Duodenal mucosa (tissue), 2 donors: ENCODE measurements around the gene DCC.

Experiments used
- H3K27ac ChIP-seq: one replicate; pipeline ENCODE4 v1.7.0; 2013; ENCODE audit warnings: low read depth, low read length
- H3K27me3 ChIP-seq, 2 donors: one replicate each; pipeline ENCODE4 v1.7.0; 2013; ENCODE audit warnings: low read length in 2 of 2, control low read depth in 1 of 2; ENCODE audit not compliant: insufficient read depth in 2 of 2, control insufficient read depth in 1 of 2
- H3K36me3 ChIP-seq, 2 donors: one replicate each; pipeline ENCODE4 v1.7.0; 2013; ENCODE audit warnings: low read length in 2 of 2, control low read depth in 1 of 2; ENCODE audit not compliant: insufficient read depth in 2 of 2, control insufficient read depth in 1 of 2
- H3K4me1 ChIP-seq, 2 donors: one replicate each; pipeline ENCODE4 v1.7.0; 2013; ENCODE audit warnings: low read length in 2 of 2, control low read depth in 1 of 2; ENCODE audit not compliant: insufficient read depth in 2 of 2, control insufficient read depth in 1 of 2
- H3K4me3 ChIP-seq, 2 donors: one replicate each; pipeline ENCODE4 v1.7.0; 2013; ENCODE audit warnings: low read length in 2 of 2, low read depth in 1 of 2
- H3K9ac ChIP-seq, 2 donors: one replicate each; pipeline ENCODE4 v1.7.0; 2013; ENCODE audit warnings: low read length in 2 of 2, low read depth in 1 of 2
- H3K9me3 ChIP-seq, 2 donors: one replicate each; pipeline ENCODE4 v1.7.0; 2013; ENCODE audit warnings: low read length in 2 of 2, control low read depth in 1 of 2; ENCODE audit not compliant: control insufficient read depth in 1 of 2

The DCC gene, protein sequence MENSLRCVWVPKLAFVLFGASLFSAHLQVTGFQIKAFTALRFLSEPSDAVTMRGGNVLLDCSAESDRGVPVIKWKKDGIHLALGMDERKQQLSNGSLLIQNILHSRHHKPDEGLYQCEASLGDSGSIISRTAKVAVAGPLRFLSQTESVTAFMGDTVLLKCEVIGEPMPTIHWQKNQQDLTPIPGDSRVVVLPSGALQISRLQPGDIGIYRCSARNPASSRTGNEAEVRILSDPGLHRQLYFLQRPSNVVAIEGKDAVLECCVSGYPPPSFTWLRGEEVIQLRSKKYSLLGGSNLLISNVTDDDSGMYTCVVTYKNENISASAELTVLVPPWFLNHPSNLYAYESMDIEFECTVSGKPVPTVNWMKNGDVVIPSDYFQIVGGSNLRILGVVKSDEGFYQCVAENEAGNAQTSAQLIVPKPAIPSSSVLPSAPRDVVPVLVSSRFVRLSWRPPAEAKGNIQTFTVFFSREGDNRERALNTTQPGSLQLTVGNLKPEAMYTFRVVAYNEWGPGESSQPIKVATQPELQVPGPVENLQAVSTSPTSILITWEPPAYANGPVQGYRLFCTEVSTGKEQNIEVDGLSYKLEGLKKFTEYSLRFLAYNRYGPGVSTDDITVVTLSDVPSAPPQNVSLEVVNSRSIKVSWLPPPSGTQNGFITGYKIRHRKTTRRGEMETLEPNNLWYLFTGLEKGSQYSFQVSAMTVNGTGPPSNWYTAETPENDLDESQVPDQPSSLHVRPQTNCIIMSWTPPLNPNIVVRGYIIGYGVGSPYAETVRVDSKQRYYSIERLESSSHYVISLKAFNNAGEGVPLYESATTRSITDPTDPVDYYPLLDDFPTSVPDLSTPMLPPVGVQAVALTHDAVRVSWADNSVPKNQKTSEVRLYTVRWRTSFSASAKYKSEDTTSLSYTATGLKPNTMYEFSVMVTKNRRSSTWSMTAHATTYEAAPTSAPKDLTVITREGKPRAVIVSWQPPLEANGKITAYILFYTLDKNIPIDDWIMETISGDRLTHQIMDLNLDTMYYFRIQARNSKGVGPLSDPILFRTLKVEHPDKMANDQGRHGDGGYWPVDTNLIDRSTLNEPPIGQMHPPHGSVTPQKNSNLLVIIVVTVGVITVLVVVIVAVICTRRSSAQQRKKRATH (N-terminal part only)

DNA sequence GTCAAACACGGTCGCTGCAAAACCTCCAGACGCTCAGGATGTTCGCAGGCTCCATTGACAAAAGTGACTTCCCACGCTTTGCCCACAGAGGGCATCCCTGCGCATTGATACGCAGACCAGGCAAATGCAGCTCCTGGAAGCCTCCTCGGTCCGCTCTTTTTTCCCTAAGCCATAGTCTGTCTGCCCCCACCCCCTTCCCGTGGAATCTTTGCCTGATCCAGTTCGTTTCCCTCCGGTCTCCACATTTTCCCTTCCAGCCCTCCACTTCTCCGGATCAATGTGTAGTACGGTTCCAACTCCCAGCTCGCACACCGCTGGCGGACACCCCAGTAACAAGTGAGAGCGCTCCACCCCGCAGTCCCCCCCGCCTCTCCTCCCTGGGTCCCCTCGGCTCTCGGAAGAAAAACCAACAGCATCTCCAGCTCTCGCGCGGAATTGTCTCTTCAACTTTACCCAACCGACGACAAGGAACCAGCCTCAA, at the start of gene DCC:
Gene DCC (plus strand): TSS at position 307 of the 481 bp plus-strand sequence. CDS start 591 bp downstream, outside the sequence.
- H3K27me3 ChIP-seq, result peaks cover 25 to 40% of the 10 kb centered on the region in 2 donors
- no peak within 1 kb of the TSS for H3K27ac ChIP-seq
- no peak within 1 kb of the TSS for H3K9ac ChIP-seq
- H3K9me3 ChIP-seq, result no peaks in the 10 kb centered on the region
- no peaks in the 10 kb centered on the region for H3K4me1 ChIP-seq
- H3K36me3 ChIP-seq, result no peaks in the 10 kb centered on the region
- H3K4me3 ChIP-seq, result peak within 1 kb of the TSS in 1 of 2 donors; percentile 7

DNA sequence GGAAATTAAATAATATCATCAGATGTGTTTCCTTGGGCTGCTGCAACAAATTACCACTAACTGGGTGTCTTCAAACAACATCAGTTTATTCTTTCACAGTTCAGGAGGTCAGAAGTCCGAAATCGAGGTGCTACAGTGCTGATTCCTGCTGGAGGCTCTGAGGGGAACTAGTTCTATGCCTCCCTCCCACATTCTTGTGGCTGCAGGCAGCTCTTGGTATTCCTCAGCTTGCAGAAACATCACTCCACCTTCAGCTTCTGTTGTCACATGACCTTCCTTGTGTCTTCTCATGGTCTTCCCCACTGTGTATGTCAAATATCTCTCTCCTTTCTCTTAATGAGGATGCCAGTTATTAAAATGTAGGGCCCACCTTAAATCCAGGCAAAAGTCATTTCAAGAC, 29.3 kb upstream of the DCC start:
- Histone ChIP-seq H3K4me1 (peaks cover 0 to 15% of the 10 kb centered on the region in 2 donors), H3K9me3 (no peaks in the 10 kb centered on the region), H3K4me3 (no peak overlapping the region), H3K27ac (no peak overlapping the region), H3K9ac (no peak overlapping the region), H3K27me3 (no peaks in the 10 kb centered on the region), H3K36me3 (no peaks in the 10 kb centered on the region)

DNA sequence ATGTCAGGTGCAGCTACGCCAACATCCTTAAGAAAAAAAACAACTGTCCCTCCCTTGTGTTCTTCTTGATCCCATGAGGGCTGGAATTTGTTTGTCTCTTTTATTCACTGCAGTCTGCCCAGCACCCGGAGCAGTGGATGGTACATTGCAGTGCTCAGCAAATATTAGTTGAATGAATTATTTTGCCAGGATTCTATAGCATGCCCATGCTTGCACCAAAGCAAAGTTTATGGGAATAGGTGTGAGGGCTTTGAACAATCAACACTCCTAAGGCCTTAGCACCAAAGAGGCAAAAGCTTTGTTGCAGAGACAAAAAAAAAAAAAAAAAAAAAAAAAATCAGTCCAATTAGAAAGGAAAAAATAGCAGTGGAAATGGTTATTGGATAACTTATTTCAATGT, 28.7 kb upstream of the DCC start:
- Histone ChIP-seq H3K9ac (no peak overlapping the region), H3K27me3 (no peaks in the 10 kb centered on the region), H3K27ac (no peak overlapping the region), H3K36me3 (no peaks in the 10 kb centered on the region), H3K9me3 (peaks cover 0 to 4% of the 10 kb centered on the region in 2 donors), H3K4me1 (peaks cover 0 to 15% of the 10 kb centered on the region in 2 donors), H3K4me3 (no peak overlapping the region)

DNA sequence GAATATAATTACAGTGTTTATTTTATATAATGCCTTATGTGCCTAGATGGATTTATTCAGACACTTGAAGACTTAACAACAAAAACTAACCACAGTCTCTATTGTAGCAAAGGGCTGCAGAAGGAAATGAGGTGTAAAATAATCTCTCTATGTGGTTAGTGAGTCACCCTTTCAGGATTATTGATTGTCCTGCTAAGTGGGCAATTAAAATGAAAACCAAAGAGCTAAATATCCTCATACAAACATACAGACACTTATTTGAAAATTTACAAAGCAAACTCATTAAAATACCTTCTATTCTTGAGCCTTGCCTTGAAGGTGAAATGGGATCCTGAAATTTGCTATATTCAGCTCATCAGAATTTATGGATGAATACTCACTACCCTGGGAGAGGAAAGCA, 27.7 kb upstream of the DCC start:
- H3K36me3 ChIP-seq, result no peaks in the 10 kb centered on the region
- H3K9me3 ChIP-seq, result peaks cover 0 to 4% of the 10 kb centered on the region in 2 donors
- H3K4me1 ChIP-seq, result peaks cover 0 to 15% of the 10 kb centered on the region in 2 donors
- no peak overlapping the region for H3K9ac ChIP-seq
- H3K27me3 ChIP-seq, result no peaks in the 10 kb centered on the region
- no peak overlapping the region for H3K4me3 ChIP-seq
- no peak overlapping the region for H3K27ac ChIP-seq

DNA sequence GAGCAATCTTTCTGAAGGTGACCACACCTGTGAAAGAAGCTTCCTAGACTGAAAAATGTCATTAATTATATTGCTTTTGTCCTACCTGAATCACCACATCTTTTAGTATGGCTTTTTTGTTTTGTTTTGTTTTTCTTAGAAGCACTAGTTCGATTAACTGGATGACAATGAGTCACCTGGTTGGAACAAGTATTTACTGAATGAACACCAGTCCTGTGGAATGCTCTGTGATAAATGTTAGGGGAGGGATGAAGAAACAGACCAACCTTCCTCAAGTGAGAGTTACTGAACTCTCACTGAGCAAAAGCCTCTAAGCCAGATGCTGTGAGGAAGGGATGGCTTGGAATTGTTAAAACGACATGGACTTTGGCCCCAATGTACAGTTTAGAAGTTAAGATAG, 26.8 kb upstream of the DCC start:
- Histone ChIP-seq H3K36me3 (no peaks in the 10 kb centered on the region), H3K4me3 (no peak overlapping the region), H3K27me3 (no peaks in the 10 kb centered on the region), H3K4me1 (peaks cover 0 to 15% of the 10 kb centered on the region in 2 donors), H3K27ac (no peak overlapping the region), H3K9me3 (peaks cover 0 to 4% of the 10 kb centered on the region in 2 donors), H3K9ac (no peak overlapping the region)

DNA sequence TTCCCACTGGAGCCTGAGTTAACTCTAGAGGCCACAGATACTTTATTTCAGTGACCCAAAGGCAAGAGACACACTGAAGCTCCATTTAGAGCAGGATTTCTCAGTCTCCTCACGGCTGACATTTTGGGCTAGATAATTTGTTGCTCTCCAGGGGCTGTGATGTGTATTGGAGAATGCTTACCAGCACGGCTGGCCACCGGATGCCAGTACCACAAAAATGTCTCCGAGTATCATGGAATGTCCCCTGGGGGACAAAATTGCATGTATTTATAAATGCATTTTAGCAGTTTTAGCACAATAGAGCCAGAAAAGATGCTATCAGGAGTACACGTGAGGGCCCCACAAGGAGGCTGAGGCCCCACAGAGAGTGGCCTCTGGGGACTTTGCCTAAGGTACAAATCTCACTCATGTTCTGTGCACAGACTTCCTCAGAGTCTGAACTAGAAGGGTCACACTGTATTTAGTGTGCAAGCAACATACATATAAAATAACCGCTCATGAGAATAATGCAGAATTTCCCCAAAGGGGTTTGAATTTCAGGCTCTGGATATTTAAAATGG, 20.5 kb upstream of the DCC start:
- no peak overlapping the region for H3K4me3 ChIP-seq
- no peaks in the 10 kb centered on the region for H3K4me1 ChIP-seq
- H3K9me3 ChIP-seq, result peaks cover 0 to 4% of the 10 kb centered on the region in 2 donors
- H3K36me3 ChIP-seq, result no peaks in the 10 kb centered on the region
- no peaks in the 10 kb centered on the region for H3K27me3 ChIP-seq
- no peak overlapping the region for H3K9ac ChIP-seq
- H3K27ac ChIP-seq, result no peak overlapping the region

DNA sequence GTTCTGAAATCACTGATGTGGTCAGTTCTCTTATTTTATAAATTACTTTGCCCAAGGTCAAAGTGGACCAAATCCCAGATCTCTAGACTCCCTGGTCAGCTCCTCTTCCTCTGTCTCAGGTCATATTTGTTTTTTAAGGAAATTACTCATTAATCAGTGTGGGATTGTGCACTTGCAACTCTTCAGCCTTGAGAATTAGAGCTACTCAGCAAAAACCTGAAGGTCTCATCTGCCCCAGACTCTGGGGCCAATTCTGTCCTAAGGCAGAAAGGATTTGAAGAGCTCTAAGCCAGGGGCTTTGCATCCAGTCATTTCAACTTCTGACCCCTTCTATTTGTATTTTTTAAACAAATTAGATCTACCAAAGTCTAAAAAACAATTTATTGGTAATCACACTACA, 17.7 kb upstream of the DCC start:
- H3K4me1 ChIP-seq, result no peaks in the 10 kb centered on the region
- H3K27me3 ChIP-seq, result no peaks in the 10 kb centered on the region
- no peak overlapping the region for H3K4me3 ChIP-seq
- no peaks in the 10 kb centered on the region for H3K9me3 ChIP-seq
- H3K27ac ChIP-seq, result no peak overlapping the region
- no peaks in the 10 kb centered on the region for H3K36me3 ChIP-seq
- no peak overlapping the region for H3K9ac ChIP-seq

DNA sequence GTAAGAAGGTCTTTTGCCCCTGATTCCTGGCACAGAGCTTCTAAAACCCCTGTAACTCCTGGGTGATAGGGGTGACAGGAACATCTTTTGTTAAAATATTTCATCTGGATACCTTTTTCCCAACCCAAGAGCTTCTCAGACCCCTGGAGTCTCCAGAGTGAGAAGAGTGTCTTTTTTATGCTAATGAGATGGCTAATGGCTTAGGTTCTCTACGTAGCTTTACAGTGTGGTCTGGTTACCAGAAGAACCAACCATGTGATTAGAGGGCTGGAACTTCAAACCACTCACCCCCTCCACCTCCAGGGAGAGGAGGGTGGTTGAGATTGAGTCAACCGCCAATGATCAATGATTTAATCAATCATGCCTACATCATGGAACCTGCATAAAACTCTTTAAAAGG, 16.2 kb upstream of the DCC start:
- Histone ChIP-seq H3K4me1 (no peaks in the 10 kb centered on the region), H3K36me3 (no peaks in the 10 kb centered on the region), H3K4me3 (no peak overlapping the region), H3K9me3 (no peaks in the 10 kb centered on the region), H3K27me3 (no peaks in the 10 kb centered on the region), H3K27ac (no peak overlapping the region), H3K9ac (no peak overlapping the region)

DNA sequence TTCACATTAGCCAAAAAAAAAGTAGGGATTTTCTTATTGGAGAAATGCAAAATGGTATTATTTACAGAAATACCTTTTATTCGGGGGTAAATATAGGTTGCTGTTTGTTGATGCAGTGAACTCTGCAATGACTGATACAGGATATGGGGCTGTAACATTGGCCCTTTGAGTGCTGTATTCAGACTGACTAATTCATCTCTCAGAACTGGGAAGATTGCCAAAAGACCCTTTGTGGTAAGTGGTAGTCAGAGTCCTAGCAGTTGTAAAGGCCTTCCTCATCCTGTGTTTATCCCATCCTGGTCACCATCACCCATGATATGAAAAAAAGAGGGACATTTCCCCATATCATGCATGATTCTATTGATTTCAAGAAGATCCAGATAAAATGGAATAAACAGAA, 14.0 kb upstream of the DCC start:
- Histone ChIP-seq H3K9me3 (no peaks in the 10 kb centered on the region), H3K27me3 (no peaks in the 10 kb centered on the region), H3K36me3 (no peaks in the 10 kb centered on the region), H3K4me3 (no peak overlapping the region), H3K4me1 (no peaks in the 10 kb centered on the region), H3K9ac (no peak overlapping the region), H3K27ac (no peak overlapping the region)
